GM18868 (cell line): Measurements from ENCODE around the gene WDFY3.
"Not testable (repeated sequence)": the region's sequence is repeated elsewhere in the genome, so short reads cannot be mapped to it uniquely, and the experiment has no call there.

Experiments
- ATAC-seq: cut with Tn5 transposase; IDR thresholded peaks from one replicate; pipeline ENCODE4 v1.9.1; 2021; ENCODE audit warnings: mild to moderate bottlenecking, moderate library complexity; ENCODE audit not compliant: unreplicated experiment

The WDFY3 gene

GRCh38 chr4:84680956-84681355, 285.5 kb downstream of the WDFY3 start:
- no peak for ATAC-seq

GRCh38 chr4:84678976-84679744, 287.3 kb downstream of the WDFY3 start:
- ATAC-seq, result no peak

- ATAC-seq, result no peak
Observed at GRCh38 chr4:84677995-84678394, 288.5 kb downstream of the WDFY3 start.

- no peak for ATAC-seq
Observed at GRCh38 chr4:84677093-84677492, 289.4 kb downstream of the WDFY3 start.

GRCh38 chr4:84673475-84674240, 292.8 kb downstream of the WDFY3 start:
- no peak for ATAC-seq

GRCh38 chr4:84672177-84672576, 294.3 kb downstream of the WDFY3 start:
- ATAC-seq, result no peak

GRCh38 chr4:84669201-84669600, 297.3 kb downstream of the WDFY3 start:
- ATAC-seq, result peak; percentile 72

- no peak for ATAC-seq
Observed at GRCh38 chr4:84666439-84666838, 300.1 kb downstream of the WDFY3 start.

- not testable (repeated sequence) for ATAC-seq
Observed at GRCh38 chr4:84664767-84665166, 301.7 kb downstream of the WDFY3 start.

- ATAC-seq, result no peak
Observed at GRCh38 chr4:84661191-84661939, 305.1 kb downstream of the WDFY3 start.

- no peak for ATAC-seq
Observed at GRCh38 chr4:84660606-84661005, 305.9 kb downstream of the WDFY3 start.

- no peak for ATAC-seq
Observed at GRCh38 chr4:84652478-84652877, 314.0 kb downstream of the WDFY3 start.

- no peak for ATAC-seq
Observed at GRCh38 chr4:84651499-84651898, 315.0 kb downstream of the WDFY3 start.

GRCh38 chr4:84648863-84649647, 317.4 kb downstream of the WDFY3 start:
- ATAC-seq, result no peak

- ATAC-seq, result no peak
Observed at GRCh38 chr4:84648178-84648577, 318.3 kb downstream of the WDFY3 start.

GRCh38 chr4:84647312-84647884, 319.1 kb downstream of the WDFY3 start:
- no peak for ATAC-seq

GRCh38 chr4:84644087-84644486, 322.4 kb downstream of the WDFY3 start:
- no peak for ATAC-seq

- ATAC-seq, result no peak
Observed at GRCh38 chr4:84639145-84639544, 327.3 kb downstream of the WDFY3 start.

GRCh38 chr4:84638092-84638491, 328.4 kb downstream of the WDFY3 start:
- ATAC-seq, result no peak

- ATAC-seq, result no peak
Observed at GRCh38 chr4:84634961-84635360, 331.5 kb downstream of the WDFY3 start.
